GM13977 (cell line): Measurements from ENCODE around the gene LYRM7.

Experiments used
- DNase-seq: peaks from one replicate; pipeline ENCODE4 v3.0.0; 2012; ENCODE audit warnings: low spot score
- in situ Hi-C: fragments of 300-500 bp; cut with MboI; formaldehyde crosslinking; loops from one replicate; pipeline ENCODE4 v1.12.0; 2022; ENCODE audit warnings: low sequenced_read_pairs, low pct_unique_long_range_greater_than_20kb, mixed read lengths, inconsistent platforms; ENCODE audit not compliant: unreplicated experiment
- TF ChIP-seq, protein P1 (sequence below): IDR thresholded peaks from 2 replicates; pipeline ENCODE4 v1.5.1; 2012; ENCODE audit warnings: mild to moderate bottlenecking, control low read depth; ENCODE audit not compliant: insufficient read depth; ENCODE audit errors: extremely low read depth, missing control alignments

LYRM7 gene

DNA sequence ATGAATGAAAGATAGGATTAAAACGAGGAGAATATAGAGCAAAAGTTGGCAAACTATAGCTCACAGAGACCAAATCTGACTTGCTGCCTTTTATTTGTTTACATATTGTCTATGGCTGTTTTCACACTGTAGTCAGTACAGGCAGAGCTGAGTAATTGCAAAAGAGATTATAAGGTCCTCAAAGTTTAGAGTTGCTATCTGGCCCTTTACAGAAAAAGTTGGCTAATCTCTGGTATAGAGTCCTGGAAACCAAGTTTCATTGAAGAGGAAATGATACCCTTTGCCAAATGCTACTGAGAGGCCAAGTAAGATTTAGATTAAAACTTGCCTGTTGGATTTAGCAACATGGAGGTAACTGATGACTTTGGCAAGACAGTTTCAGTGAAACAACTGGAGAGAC lies 36.0 kb downstream of the LYRM7 start:
- DNase-seq: no peak
- TF ChIP-seq, protein P1, sequence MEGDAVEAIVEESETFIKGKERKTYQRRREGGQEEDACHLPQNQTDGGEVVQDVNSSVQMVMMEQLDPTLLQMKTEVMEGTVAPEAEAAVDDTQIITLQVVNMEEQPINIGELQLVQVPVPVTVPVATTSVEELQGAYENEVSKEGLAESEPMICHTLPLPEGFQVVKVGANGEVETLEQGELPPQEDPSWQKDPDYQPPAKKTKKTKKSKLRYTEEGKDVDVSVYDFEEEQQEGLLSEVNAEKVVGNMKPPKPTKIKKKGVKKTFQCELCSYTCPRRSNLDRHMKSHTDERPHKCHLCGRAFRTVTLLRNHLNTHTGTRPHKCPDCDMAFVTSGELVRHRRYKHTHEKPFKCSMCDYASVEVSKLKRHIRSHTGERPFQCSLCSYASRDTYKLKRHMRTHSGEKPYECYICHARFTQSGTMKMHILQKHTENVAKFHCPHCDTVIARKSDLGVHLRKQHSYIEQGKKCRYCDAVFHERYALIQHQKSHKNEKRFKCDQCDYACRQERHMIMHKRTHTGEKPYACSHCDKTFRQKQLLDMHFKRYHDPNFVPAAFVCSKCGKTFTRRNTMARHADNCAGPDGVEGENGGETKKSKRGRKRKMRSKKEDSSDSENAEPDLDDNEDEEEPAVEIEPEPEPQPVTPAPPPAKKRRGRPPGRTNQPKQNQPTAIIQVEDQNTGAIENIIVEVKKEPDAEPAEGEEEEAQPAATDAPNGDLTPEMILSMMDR: no peak
- in situ Hi-C loops: no loop called here

- TF ChIP-seq, protein P1: no peak
- in situ Hi-C loops: no loop called here
- no peak for DNase-seq
These were observed 38.4 kb downstream of the LYRM7 start for GRCh38 chr5:131209175-131209505.

GRCh38 chr5:131209506-131210150 lies 38.9 kb downstream of the LYRM7 start:
- DNase-seq: peak; percentile 64
- TF ChIP-seq, protein P1: no peak
- in situ Hi-C loops: no loop called here

DNA sequence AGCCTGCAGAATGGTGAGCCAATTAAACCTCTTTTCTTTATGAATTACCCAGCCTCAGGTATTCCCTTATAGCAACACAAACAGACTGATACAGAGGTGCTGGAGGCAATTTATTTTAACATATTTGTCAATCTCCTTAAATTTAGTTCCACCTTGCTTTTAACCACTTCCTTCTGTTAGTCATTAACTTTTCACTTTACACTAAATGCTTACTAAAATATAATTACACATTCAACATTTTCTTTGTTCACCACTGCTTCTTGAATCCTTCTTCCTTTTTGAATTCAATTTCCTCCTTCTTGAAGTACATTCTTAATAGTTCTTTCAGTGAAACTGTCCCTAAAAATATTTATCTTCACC lies 39.4 kb downstream of the LYRM7 start:
- TF ChIP-seq, protein P1: no peak
- in situ Hi-C loops: no loop called here

GRCh38 chr5:131211669-131212068 lies 40.9 kb downstream of the LYRM7 start:
- TF ChIP-seq, protein P1: no peak
- in situ Hi-C loops: no loop called here
- DNase-seq: no peak

More for the DNA sequence above, 39.4 kb downstream of the LYRM7 start:
- DNase-seq: no peak

- TF ChIP-seq, protein P1: no peak
- DNase-seq: peak; percentile 42
- in situ Hi-C loops: no loop called here
These were observed 41.8 kb downstream of the LYRM7 start for GRCh38 chr5:131212471-131213021.
